HG03108 (cell line): ENCODE results near the gene NFIC.
"Not testable (repeated sequence)": the region's sequence is repeated elsewhere in the genome, so short reads cannot be mapped to it uniquely, and the experiment has no call there.

Experiments used
- ATAC-seq: cut with Tn5 transposase; IDR thresholded peaks from one replicate; pipeline ENCODE4 v1.9.1; 2021; ENCODE audit warnings: moderate library complexity; ENCODE audit not compliant: unreplicated experiment

The NFIC gene

GRCh38 chr19:3396881-3397265, 30.5 kb downstream of the NFIC start:
- ATAC-seq: no peak

DNA sequence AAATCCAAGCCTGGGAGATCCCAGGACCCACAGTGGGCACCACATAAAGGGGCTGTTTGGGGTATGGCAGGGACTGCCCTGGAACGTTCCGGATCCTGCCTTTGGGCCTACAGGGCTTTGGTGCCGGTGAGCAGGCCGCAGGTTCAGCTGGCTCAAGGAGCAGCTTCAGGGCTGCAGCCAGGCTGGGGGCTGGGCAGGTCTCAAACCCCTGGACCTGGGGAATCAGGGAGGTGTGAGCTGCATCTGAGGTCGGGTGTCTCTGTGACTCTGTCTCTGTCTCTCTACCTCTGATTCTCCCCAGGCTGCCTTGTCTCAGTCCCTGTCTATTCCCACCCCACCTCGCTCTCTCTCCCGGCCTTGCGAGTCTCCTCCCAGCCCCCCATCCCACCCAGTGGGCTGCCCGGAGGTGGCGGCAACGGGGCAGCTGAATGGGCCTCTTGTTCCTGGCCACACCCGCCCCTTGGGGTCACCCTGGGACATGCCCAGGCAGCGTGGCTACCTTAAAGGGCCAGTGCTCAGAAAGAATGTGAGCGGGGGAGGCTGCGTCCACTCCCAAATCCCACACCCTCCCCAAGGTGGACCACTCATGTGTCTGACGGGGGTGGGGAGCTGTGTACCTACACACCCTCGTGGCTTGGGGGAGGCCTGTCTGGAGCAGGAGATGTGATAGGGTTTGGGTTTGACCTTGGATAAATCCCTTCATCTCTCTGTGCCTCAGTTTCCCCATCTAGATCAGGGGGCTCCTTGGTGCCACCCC, 31.1 kb downstream of the NFIC start:
- ATAC-seq: no peak

DNA sequence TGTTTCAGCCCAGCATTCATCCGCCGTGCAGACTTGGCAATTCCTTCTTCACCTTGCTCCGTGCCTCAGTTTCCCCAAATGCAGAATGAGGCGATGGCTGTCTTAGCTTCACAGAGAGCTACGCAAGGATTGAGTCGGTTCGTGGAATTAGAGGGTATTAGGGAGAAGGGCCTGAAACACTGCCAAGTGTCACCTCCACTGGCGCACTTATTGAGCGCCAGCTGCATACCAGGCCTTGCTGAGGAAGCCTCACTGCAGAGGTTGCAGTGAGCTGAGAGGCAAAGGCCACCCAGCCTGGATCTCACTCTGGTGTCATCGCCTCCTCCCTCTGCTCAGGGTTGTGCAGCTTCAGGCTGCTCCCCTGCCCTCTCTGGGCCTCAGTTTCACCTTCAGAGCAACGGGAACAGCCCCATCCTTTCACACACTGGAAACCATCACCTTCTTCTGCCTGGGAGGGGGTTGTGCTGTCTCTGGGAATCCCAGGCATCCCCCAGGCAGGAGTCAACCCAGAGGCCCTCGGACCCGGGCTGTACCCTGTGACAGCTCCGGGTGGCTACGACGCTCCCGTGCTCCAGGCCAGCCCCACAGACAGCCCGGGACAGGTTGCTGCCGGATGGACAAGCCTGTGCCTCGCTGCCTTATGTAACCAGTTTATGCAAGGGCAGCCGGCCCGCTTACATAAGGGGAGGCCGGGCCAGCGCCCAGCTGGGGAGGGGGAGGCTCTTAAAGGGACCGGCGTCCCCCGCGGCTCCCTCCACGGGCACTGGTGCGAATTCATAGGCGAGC, 31.9 kb downstream of the NFIC start:
- no peak for ATAC-seq

DNA sequence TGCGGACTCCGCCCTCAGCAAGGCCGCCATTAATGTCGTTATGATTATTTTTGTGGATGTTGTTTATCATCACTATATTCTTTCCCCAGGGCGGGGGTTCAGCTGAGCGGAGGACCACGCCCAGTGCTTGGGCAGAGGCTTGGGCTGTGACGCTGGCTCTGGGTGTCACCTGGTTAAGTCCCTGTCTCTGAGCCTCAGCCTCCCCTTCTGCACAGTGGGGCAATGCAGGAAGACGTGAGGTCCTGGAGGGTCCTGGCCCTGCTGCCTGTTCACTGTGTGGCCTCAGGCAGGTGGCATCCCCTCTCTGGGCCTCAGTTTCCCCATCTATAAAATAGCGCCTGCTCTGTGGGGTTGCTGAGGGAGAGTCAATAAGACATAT, 32.5 kb downstream of the NFIC start:
- no peak for ATAC-seq

- ATAC-seq: not testable (repeated sequence)
Observed at GRCh38 chr19:3399311-3399710, 32.9 kb downstream of the NFIC start.

DNA sequence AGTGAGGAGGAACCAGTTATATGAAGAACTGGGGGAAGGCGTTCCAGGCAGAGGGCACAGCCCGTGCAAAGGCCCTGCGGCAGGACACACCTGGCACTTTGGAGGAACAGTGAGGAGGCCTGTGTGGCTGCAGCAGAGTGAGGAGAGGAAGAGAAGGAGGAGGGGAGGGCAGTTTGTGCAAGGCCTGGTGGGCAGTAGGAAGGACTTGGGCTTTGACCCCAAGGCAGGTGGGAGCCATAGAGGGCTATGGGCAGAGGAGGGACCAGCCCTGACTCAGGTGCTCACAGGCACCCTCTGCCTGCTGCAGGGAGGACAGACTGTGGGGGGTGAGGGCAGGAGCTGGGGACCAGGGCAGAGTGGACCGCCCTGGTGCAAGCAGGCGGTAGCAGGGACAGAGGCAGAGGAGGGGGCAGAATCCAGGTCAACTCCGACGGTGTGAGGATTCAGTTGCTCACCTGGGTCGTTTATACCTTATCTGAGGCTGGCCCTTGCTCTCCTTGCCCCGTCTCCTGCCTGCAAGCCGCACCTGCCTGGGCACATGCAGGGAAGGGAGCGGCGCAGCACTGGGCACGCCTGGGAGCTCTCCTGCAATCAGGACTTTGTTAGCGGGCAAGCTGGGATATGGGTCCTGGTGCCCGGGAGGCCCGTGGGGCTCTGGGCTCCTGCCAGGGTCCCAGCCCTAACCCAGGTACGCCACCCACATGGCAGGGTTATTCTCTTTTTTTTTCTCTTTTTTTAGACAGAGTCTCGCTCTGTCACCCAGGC, 34.8 kb downstream of the NFIC start:
- no peak for ATAC-seq

DNA sequence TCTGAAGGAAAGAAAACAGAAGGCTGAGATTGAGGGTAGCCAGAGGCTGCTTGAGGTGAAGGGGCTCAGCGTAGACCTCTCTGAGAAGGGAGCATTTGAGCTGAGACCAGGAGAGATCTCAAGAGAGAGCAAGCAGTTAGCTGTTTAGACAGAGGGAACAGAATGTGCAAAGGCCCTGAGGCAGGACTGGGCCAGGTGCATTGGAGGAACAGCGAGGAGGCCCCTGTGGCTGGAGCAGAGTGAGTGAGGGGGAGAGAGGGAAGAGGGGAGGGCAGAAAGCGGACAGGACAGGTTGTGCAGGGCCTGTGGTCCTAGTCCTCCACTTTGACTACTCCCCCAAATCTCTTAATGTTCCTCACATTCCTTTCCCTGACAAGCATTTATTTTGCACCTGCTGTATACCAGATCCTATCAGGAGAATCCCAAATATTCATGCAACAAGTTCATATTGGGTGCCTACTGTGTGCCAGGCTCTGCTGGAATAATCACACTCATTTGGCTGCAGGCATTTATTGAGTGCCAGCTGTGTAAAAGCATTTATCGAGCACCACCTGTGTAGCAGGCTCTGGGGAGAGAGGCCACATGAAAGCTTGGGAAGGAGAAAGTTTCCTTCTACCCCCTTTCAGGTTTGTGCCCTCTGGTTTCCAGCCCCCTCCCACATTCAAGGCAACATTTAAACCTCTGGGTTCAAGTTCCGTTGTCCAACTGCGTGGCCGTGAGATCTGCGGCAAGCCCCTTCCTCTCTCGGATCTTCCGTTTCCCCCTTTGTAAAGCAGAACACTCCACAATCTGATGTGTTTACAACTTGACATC, 36.5 kb downstream of the NFIC start:
- ATAC-seq: no peak

DNA sequence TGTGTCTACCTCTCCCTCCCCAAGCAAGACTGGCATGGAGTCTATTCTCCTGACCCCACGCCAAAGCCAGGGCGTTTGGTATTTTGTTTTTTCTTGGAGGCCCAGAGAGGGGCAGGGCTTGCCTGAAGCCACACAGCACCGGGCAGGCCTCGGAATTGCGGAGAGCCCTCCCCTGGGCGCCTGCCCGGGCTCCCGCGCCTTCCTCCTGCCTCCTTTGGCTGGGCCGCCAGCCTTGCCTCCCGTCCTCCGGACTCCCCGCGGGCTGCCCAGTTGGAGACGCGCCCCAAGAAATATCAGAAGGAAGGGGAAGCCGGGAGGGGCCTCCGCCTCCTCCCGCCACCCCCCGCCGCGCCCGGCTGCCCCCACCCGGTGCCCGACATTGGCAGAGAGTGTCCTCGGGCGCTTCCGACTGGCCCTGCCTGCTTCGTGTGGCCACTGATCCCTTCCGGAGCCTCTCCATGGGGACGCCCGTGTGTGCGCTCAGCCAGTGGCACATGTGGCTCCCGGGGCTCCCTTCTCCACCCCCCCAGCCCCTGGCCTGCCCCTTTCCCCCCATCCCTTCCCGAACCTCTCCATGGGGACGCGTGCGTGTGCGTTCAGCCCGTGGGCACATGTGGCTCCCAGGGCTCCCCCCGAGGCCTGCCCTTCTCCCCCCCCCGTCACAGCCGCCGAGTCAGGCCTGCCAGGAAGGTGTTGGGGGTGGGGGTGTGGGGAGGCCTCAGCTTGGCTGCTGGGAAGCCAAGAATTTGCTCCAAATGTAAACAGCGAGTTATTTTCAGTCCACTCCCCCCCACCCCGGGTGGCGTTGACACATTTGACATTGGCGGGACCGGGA, 37.3 kb downstream of the NFIC start:
- ATAC-seq: no peak

DNA sequence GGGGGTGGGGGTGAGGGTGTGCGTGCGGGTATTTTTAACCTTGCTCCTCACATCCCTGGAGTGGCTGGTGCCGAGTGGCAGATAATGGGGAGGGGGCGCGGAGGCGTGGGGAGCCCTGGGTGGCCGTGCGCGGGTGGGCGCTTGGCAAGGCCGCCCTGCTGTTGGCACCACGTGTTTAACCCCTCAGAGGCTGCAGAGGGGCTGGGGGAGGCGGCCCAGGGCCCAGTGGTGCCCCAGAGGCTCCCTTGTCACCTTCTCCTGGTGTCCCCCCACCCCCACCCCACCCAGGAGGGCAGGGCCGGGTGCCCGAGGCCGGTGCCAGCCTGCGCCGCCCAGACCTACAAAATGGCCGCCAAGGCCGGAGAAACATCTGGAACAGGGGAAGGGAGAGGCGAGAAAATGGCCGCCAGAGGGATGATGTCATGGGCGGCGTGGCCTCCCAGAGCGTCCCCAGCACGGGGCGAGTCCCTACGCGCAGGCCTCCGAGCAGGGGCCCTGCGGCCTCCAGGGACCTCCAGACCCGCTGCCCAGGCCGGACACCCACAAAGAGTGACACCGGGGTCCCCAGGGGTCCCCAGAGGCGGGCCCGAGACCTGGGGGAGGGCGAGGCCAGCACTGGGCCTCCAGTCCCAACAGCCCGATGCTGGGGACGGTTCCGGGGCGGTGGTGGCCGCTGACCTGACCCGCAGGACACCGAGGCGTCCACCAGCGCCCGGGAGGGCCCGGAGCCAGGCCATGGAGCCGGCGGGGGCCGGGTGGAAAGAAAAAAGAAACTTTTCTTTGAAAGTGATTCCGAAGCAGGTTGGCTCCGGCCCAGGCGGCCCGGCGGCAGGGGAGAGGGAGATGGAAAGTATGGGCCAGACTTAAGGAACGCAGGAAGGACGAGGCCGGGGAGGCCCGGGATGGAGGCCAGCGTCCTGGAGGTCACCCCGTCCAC, 38.2 kb downstream of the NFIC start:
- ATAC-seq: no peak

DNA sequence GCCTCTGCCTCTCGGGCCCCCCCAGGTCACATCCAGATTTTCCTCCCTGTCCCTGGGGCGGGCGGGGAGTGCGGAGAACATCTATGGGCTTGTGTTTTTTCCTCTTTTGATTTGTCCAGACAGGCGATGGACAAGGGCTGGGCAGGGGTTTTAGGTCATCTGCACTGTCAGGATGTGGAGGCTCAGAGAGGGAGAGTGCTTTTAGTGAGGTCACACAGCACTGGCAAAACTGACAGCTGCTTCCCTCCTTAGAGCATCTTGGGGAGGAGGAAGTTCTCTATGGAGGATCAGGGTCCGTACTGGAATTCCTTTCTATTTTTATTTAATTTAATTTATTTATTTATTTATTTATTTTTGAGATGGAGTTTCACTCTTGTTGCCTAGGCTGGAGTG, 38.9 kb downstream of the NFIC start:
- ATAC-seq: no peak

GRCh38 chr19:3406571-3407111, 40.3 kb downstream of the NFIC start:
- ATAC-seq: no peak

DNA sequence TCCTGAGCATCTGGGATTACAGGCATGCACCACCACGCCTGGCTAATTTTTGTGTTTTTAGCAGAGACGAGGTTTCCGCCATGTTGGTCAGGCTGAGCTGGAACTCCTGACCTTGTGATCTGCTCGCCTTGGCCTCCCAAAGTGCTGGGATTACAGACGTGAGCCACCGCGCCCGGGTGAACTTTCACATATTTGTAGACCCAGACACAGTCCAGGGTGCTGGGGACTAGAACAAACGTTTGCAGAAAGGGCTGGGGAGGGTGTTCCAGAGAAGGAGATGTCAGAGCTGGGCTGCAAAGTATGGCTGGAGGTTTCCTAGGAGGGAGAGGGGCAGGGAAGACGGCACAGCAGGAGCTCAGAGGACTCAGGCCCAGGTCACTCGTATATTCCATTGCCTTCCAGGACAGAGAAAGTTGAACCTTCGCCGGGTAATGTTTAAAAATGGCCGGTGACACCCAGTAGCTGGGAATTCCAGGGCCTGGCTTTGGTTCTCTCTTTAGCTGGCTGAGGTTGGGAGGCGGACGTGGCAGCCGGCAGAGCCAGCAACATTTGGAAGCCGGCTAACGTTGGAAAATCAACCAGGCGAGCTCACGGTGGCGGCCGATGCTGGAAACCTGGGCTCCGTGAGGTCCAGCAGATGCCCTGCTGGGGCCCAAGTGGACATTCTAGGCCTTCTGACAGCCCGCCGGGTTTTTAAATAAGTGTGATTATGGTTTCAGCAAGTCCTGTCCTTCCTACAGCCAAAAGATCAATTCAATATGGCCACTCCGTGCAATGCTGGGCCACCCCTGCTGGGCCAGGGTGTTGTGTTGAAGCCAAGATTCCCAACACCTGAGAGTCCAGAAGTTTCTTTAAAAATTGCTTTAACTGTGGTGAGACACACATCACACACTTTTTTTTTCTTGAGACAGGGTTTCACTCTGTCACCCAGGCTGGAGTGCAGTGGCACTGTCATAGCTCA, 41.5 kb downstream of the NFIC start:
- no peak for ATAC-seq

- no peak for ATAC-seq
Observed at GRCh38 chr19:3408996-3409345, 42.6 kb downstream of the NFIC start.

DNA sequence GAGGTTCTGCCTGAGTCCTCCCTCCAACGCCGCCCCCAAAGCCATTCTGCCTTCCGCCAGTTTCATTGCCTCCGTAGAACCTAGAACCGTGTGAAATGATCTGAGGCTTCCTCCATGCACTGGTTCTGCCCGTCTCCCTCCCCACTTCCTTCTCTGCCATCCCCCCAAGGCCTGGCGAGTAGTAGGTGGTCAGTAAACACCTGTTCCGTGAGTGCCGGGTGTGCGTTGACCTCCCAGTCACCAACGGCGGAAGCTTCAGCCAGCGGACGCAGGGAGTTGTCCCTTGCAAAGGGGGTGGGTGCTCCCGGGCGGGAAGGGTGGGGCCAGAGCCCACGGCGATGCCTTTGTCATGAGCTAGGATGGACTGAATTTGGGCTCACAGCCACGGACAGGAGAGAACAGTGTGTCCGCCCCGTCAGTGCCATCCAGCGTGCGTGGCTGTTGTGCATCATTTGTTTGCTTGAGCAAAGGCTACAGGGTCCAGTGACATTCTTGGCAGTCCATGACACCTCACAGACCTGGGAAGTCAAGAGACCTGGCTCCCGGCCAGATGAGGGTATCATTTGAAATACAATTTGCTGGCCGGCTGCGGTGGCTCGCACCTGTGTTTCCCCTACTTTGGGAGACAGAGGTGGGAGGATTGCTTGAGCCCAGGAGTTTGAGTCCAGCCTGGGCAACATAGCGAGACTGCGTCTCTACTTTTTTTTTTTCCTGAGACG, 43.1 kb downstream of the NFIC start:
- no peak for ATAC-seq

GRCh38 chr19:3411636-3412035, 45.3 kb downstream of the NFIC start:
- no peak for ATAC-seq

- no peak for ATAC-seq
Observed at GRCh38 chr19:3412066-3412465, 45.7 kb downstream of the NFIC start.

DNA sequence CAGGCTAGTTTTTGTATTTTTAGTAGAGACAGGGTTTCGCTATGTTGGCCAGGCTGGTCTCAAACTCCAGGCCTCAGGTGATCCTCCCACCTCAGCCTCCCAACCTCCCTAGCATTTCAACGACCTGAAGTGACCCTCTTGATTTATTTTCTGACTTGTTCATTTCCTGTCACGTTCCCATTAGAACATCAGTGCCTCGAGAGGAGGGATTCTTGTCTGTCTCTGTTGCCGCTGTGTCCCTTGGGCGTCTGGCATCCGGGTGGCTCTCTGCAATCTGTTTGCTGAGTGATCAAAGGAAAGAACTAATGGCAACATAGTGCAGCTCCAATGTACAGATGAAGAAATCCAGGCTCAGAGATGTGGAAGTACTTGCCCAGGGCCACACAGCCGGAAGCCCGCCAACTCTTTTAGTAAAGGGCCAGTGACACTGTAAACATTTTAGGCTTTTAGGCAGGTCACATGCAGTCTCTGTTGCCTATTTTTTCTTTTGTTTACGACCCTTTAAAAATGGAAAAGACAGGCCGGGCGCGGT, 47.5 kb downstream of the NFIC start:
- no peak for ATAC-seq
